ENCODE data around the gene SH3BP1. TPM values are rescaled to one million over a fixed set of nuclear protein-coding genes. Genes with fewer than 3 reads are reported as not detected.

SH3BP1 gene
- total and polyA plus RNA-seq, 9 of the 15 experiments (the other 6 are each of a cell fraction or from before 2014, with no cell fraction given) = 0.10 to 36.2 (median 10.4) TPM

GRCh38 chr22:37607010-37607934 is 32.2 kb upstream of the SH3BP1 start (continued):
- TF ChIP-seq SNIP1 (IDR thresholded peaks at IDR 0.05; ENCODE audit: low read depth) (0 out of 2 replicates have a peak, but pooled peaks have one; percentile 32), ZC3H4 (CRISPR knock-in tag; IDR thresholded peaks at IDR 0.05; ENCODE audit: borderline replicate concordance) (no peak), KLF16 (IDR thresholded peaks at IDR 0.05) (peak; percentile 41; the same call in 1 of the 2 replicates), TFAP4 (CRISPR knock-in tag; IDR thresholded peaks at IDR 0.05; ENCODE audit: borderline replicate concordance) (peak; percentile 81), ZNF398 (CRISPR knock-in tag; IDR thresholded peaks at IDR 0.05) (no peak), GTF2B (IDR thresholded peaks at IDR 0.05; ENCODE audit: extremely low read depth, insufficient read length) (no peak), ATF3 (IDR thresholded peaks at IDR 0.05) (peak; percentile 71), ATF3 (CRISPR knock-in tag; conservative IDR thresholded peaks at IDR 0.05) (no peak), CC2D1A (IDR thresholded peaks at IDR 0.05) (no peak)
